H9 (cell line): ENCODE results near the gene SEMA3C. TPM values are rescaled to one million over a fixed set of nuclear protein-coding genes. Genes with fewer than 3 reads are reported as not detected.

Experiments
- DNase-seq: peaks from one replicate; pipeline ENCODE4 v3.0.0-alpha.2; 2017
- H2AFZ ChIP-seq: one replicate; pipeline ENCODE4 v1.6.1; 2013; ENCODE audit warnings: mild to moderate bottlenecking, low read length, control low read depth, moderate library complexity
- H2AK5ac ChIP-seq: 2 replicates; pipeline ENCODE4 v1.6.1; 2013; ENCODE audit warnings: low read length, control low read depth, mixed read lengths; ENCODE audit not compliant: insufficient read length
- H2BK120ac ChIP-seq: one replicate; pipeline ENCODE4 v1.6.1; 2013; ENCODE audit warnings: low read depth, mild to moderate bottlenecking, low read length, control low read depth, inconsistent platforms; ENCODE audit not compliant: poor library complexity, severe bottlenecking
- H2BK12ac ChIP-seq: 2 replicates; pipeline ENCODE4 v1.6.1; 2013; ENCODE audit warnings: low read length, control low read depth, mixed read lengths, low read depth; ENCODE audit not compliant: insufficient read length
- H2BK15ac ChIP-seq: 2 replicates; pipeline ENCODE4 v1.6.1; 2013; ENCODE audit warnings: low read depth, low read length, control low read depth
- H2BK20ac ChIP-seq: one replicate; pipeline ENCODE4 v1.6.1; 2013; ENCODE audit warnings: low read depth, mild to moderate bottlenecking, low read length, control low read depth, inconsistent platforms; ENCODE audit not compliant: poor library complexity, severe bottlenecking
- H2BK5ac ChIP-seq: 2 replicates; pipeline ENCODE4 v1.6.1; 2013; ENCODE audit warnings: low read length, control low read depth, mixed read lengths; ENCODE audit not compliant: insufficient read length
- H3K14ac ChIP-seq: 2 replicates; pipeline ENCODE4 v1.6.1; 2013; ENCODE audit warnings: low read length, control low read depth; ENCODE audit not compliant: insufficient read depth
- H3K18ac ChIP-seq: 2 replicates; pipeline ENCODE4 v1.6.1; 2013; ENCODE audit warnings: low read depth, mild to moderate bottlenecking, mixed read lengths, low read length, control low read depth; ENCODE audit not compliant: insufficient read length
- H3K23ac ChIP-seq: 2 replicates; pipeline ENCODE4 v1.6.1; 2013; ENCODE audit warnings: low read length, control low read depth, mixed read lengths, low read depth; ENCODE audit not compliant: insufficient read length
- H3K23me2 ChIP-seq: 2 replicates; pipeline ENCODE4 v1.6.1; 2013; ENCODE audit warnings: low read depth, mild to moderate bottlenecking, mixed read lengths, low read length, control low read depth; ENCODE audit not compliant: insufficient read length, poor library complexity, severe bottlenecking
- H3K27ac ChIP-seq: 2 replicates; pipeline ENCODE4 v1.5.1; 2013; ENCODE audit warnings: low read length, control low read depth, mixed read lengths, low read depth; ENCODE audit not compliant: insufficient read length
- H3K27me3 ChIP-seq: 2 replicates; pipeline ENCODE4 v1.6.1; 2013; ENCODE audit warnings: low read length, control low read depth, inconsistent platforms; ENCODE audit not compliant: insufficient read depth
- H3K4ac ChIP-seq: 2 replicates; pipeline ENCODE4 v1.6.1; 2013; ENCODE audit warnings: low read depth, mild to moderate bottlenecking, control low read depth, inconsistent platforms, low read length, moderate library complexity
- H3K4me1 ChIP-seq: 2 replicates; pipeline ENCODE4 v1.6.1; 2013; ENCODE audit warnings: low read length, control low read depth, inconsistent platforms; ENCODE audit not compliant: insufficient read depth
- H3K4me2 ChIP-seq: 2 replicates; pipeline ENCODE4 v1.6.1; 2013; ENCODE audit warnings: low read length, control low read depth, mixed read lengths; ENCODE audit not compliant: insufficient read length, insufficient read depth
- H3K56ac ChIP-seq: 2 replicates; pipeline ENCODE4 v1.6.1; 2013; ENCODE audit warnings: low read depth, mild to moderate bottlenecking, mixed read lengths, low read length, control low read depth; ENCODE audit not compliant: insufficient read length
- H3K79me1 ChIP-seq: 2 replicates; pipeline ENCODE4 v1.6.1; 2013; ENCODE audit warnings: low read depth, mild to moderate bottlenecking, moderate library complexity, low read length, control low read depth, inconsistent platforms; ENCODE audit not compliant: insufficient read depth, poor library complexity, severe bottlenecking
- H3K79me2 ChIP-seq: 2 replicates; pipeline ENCODE4 v1.6.1; 2013; ENCODE audit warnings: low read length, control low read depth, inconsistent platforms; ENCODE audit not compliant: insufficient read depth
- H3K9ac ChIP-seq: 2 replicates; pipeline ENCODE4 v1.6.1; 2013; ENCODE audit warnings: low read length, control low read depth, mixed read lengths; ENCODE audit not compliant: insufficient read length; ENCODE audit errors: extremely low read depth
- H3K9me3 ChIP-seq: one replicate; pipeline ENCODE4 v1.6.1; 2013; ENCODE audit warnings: low read depth, low read length, inconsistent platforms; ENCODE audit not compliant: control insufficient read depth
- H3T11ph ChIP-seq: one replicate; pipeline ENCODE4 v1.6.1; 2013; ENCODE audit warnings: mild to moderate bottlenecking, low read length, control low read depth, inconsistent platforms
- H4K20me1 ChIP-seq: one replicate; pipeline ENCODE4 v1.6.1; 2013; ENCODE audit not compliant: control insufficient read depth, insufficient read length, insufficient read depth
- H4K5ac ChIP-seq: 2 replicates; pipeline ENCODE4 v1.6.1; 2013; ENCODE audit warnings: low read depth, mild to moderate bottlenecking, mixed read lengths, low read length, control low read depth; ENCODE audit not compliant: insufficient read length
- H4K8ac ChIP-seq: replicated peaks from 2 replicates; pipeline ENCODE4 v1.6.1; 2013; ENCODE audit warnings: low read length, control low read depth, mixed read lengths, low read depth; ENCODE audit not compliant: insufficient read length
- H4K91ac ChIP-seq: 2 replicates; pipeline ENCODE4 v1.6.1; 2013; ENCODE audit warnings: low read depth, mild to moderate bottlenecking, moderate library complexity, mixed read lengths, low read length, control low read depth; ENCODE audit not compliant: insufficient read length
- H3K27ac Mint-ChIP-seq, 3 experiments: 2 replicates in 2 of 3; 3 replicates in 1 of 3; pipeline ENCODE4 v1.8.0; 2020 to 2021; ENCODE audit warnings: mixed read lengths in 3 of 3, mild to moderate bottlenecking in 1 of 3, moderate library complexity in 1 of 3
- H3K27me3 Mint-ChIP-seq: 2 replicates; pipeline ENCODE4 v1.8.0; 2021; ENCODE audit warnings: low read depth, mild to moderate bottlenecking, moderate library complexity, mixed read lengths
- H3K36me3 Mint-ChIP-seq, 3 experiments: 2 replicates in 2 of 3; 3 replicates in 1 of 3; pipeline ENCODE4 v1.8.0; 2020 to 2021; ENCODE audit warnings: low read depth in 3 of 3, mixed read lengths in 3 of 3; ENCODE audit not compliant: insufficient read depth in 1 of 3
- H3K4me1 Mint-ChIP-seq, 2 experiments: 2 replicates each; pipeline ENCODE4 v1.8.0; 2020; ENCODE audit warnings: mixed read lengths in 2 of 2
- H3K4me3 Mint-ChIP-seq, 2 experiments: 2 replicates in 1 of 2; 3 replicates in 1 of 2; pipeline ENCODE4 v1.8.0; 2020 to 2021; ENCODE audit warnings: mild to moderate bottlenecking in 2 of 2, mixed read lengths in 2 of 2, moderate library complexity in 1 of 2
- H3K9me3 Mint-ChIP-seq, 2 experiments: 2 replicates in 1 of 2; 3 replicates in 1 of 2; pipeline ENCODE4 v1.8.0; 2020; ENCODE audit warnings: mild to moderate bottlenecking in 2 of 2, mixed read lengths in 2 of 2, moderate library complexity in 1 of 2
- CTCF ChIP-seq: fragments of 200-600 bp; sonication (generic); conservative IDR thresholded peaks from 3 replicates; pipeline ENCODE4 v1.8.0; 2021; ENCODE audit warnings: antibody characterized with exemption, mild to moderate bottlenecking
- WGBS: extraction: QIAGEN DNeasy Blood & Tissue Kit; methylation state at CpG from one replicate; pipeline ENCODE4 v1.1.7; 2013; ENCODE audit warnings: missing lambda C conversion rate, low lambda C conversion rate, mixed read lengths; ENCODE audit not compliant: insufficient read length; ENCODE audit errors: extremely low coverage; 5-methylcytosine and 5-hydroxymethylcytosine counted together
- total RNA-seq: library from RNA; stranded (reverse); gene quantifications from 2 replicates; pipeline ENCODE4 v1.2.1, GENCODE V29; 2021

The SEMA3C gene
- total RNA-seq, 1 experiment from 2014 or later: 1.6 TPM

GRCh38 chr7:80910228-80910627 is 8.6 kb downstream of the SEMA3C start:
- no peak overlapping the region for H3K27ac Mint-ChIP-seq
- no peak overlapping the region for H3T11ph ChIP-seq
- H3K14ac ChIP-seq: no peak overlapping the region
- H3K27ac ChIP-seq: no peak overlapping the region
- H3K79me2 ChIP-seq: no peaks in the 10 kb centered on the region
- peaks cover 2 to 10% of the 10 kb centered on the region in 2 experiments for H3K4me1 Mint-ChIP-seq
- H2AK5ac ChIP-seq: no peak overlapping the region
- H3K23ac ChIP-seq: no peak overlapping the region
- H4K20me1 ChIP-seq: no peaks in the 10 kb centered on the region
- H3K4ac ChIP-seq: no peak overlapping the region
- H3K9ac ChIP-seq: no peak overlapping the region
- no peak overlapping the region for H3K56ac ChIP-seq
- H3K23me2 ChIP-seq: no peaks in the 10 kb centered on the region
- H4K91ac ChIP-seq: no peak overlapping the region
- H2BK15ac ChIP-seq: no peak overlapping the region
- no peak overlapping the region for H2AFZ ChIP-seq
- no peaks in the 10 kb centered on the region for H3K36me3 Mint-ChIP-seq
- H3K4me3 Mint-ChIP-seq: no peak overlapping the region
- no peak overlapping the region for H2BK12ac ChIP-seq
- no peak overlapping the region for H3K4me2 ChIP-seq
- no peak for DNase-seq
- no peak overlapping the region for H2BK5ac ChIP-seq
- no peak for TF ChIP-seq CTCF
- no peak overlapping the region for H4K5ac ChIP-seq
- no peaks in the 10 kb centered on the region for H3K79me1 ChIP-seq
- H4K8ac ChIP-seq: no peak overlapping the region
- no CpG with 5 or more reads among the region's 1 CpG for WGBS
- H3K9me3 Mint-ChIP-seq: no peaks in the 10 kb centered on the region
- no peaks in the 10 kb centered on the region for H3K9me3 ChIP-seq
- H3K27me3 ChIP-seq: no peaks in the 10 kb centered on the region
- H3K18ac ChIP-seq: no peak overlapping the region
- H2BK20ac ChIP-seq: no peak overlapping the region
- no peaks in the 10 kb centered on the region for H3K4me1 ChIP-seq
- no peak overlapping the region for H2BK120ac ChIP-seq
- H3K27me3 Mint-ChIP-seq: no peaks in the 10 kb centered on the region
